ENCODE measurements around the gene HMOX1.
"Not testable (repeated sequence)": the region's sequence is repeated elsewhere in the genome, so short reads cannot be mapped to it uniquely, and the experiment has no call there.

The HMOX1 gene

GRCh38 chr22:35435201-35435740 lies 54.4 kb downstream of the HMOX1 start:
- DNase-seq (ENCODE audit: low read depth), result no peak

- DNase-seq (ENCODE audit: low read depth), result no peak
These were observed 55.5 kb downstream of the HMOX1 start for GRCh38 chr22:35436421-35436820.

- DNase-seq (ENCODE audit: low read depth), result no peak
These were observed 56.2 kb downstream of the HMOX1 start for GRCh38 chr22:35437049-35437448.

GRCh38 chr22:35438673-35439364 lies 57.9 kb downstream of the HMOX1 start:
- not testable (repeated sequence) for DNase-seq (ENCODE audit: low read depth)

- DNase-seq (ENCODE audit: low read depth), result no peak
These were observed 58.4 kb downstream of the HMOX1 start for GRCh38 chr22:35439365-35439717.

- no peak for DNase-seq (ENCODE audit: low read depth)
These were observed 59.2 kb downstream of the HMOX1 start for GRCh38 chr22:35440129-35440528.

- DNase-seq (ENCODE audit: low read depth), result no peak
These were observed 60.7 kb downstream of the HMOX1 start for GRCh38 chr22:35441489-35442100.

- no peak for DNase-seq (ENCODE audit: low read depth)
These were observed 61.6 kb downstream of the HMOX1 start for GRCh38 chr22:35442471-35442870.

- DNase-seq (ENCODE audit: low read depth), result no peak
These were observed 62.4 kb downstream of the HMOX1 start for GRCh38 chr22:35443338-35443737.

Measured in T-helper 22 cell (primary cell).